PC-9 (cell line): Measurements from ENCODE around the gene MRFAP1L1. TPM values are rescaled to one million over a fixed set of nuclear protein-coding genes. Genes with fewer than 3 reads are reported as not detected.

Source experiments
- BruUV-seq: library from RNA; stranded (reverse); fragments of 400-500 nt; replicated peaks from 2 replicates; lab custom pipeline; 2021; lab: Mats Ljungman, UMichigan
- CTCF ChIA-PET: fragments of 300-600 bp; sonication (Branson Sonifier 250); formaldehyde crosslinking; loops from one replicate; lab custom pipeline; 2022; ENCODE audit warnings: antibody characterized with exemption; lab: Charles Lee
- POLR2A ChIA-PET: fragments of 300-600 bp; sonication (Branson Sonifier 250); formaldehyde crosslinking; loops from one replicate; lab custom pipeline; 2022; ENCODE audit warnings: antibody characterized with exemption; ENCODE audit not compliant: unreplicated experiment; lab: Charles Lee
- DNase-seq, 2 experiments: peaks; one replicate each; pipeline versions ENCODE4 v3.0.0 to v3.0.0-alpha.2; 2015 to 2022; ENCODE audit warnings: mixed read lengths in 1 of 2
- H2AFZ ChIP-seq: fragments of 200-600 bp; sonication (generic); 2 replicates; pipeline ENCODE4 v1.8.1; 2017; ENCODE audit warnings: antibody characterized with exemption
- H3F3A ChIP-seq: fragments of 200-600 bp; sonication (generic); 2 replicates; pipeline ENCODE4 v1.8.1; 2017; ENCODE audit warnings: antibody characterized with exemption, mild to moderate bottlenecking, low read depth; ENCODE audit not compliant: insufficient read depth
- H3K27ac ChIP-seq: fragments of 200-600 bp; sonication (generic); 2 replicates; pipeline ENCODE4 v1.6.1; 2016; ENCODE audit warnings: mixed run types
- H3K27me3 ChIP-seq: fragments of 200-600 bp; sonication (generic); 2 replicates; pipeline ENCODE4 v1.6.1; 2016; ENCODE audit warnings: low read depth, mixed run types; ENCODE audit not compliant: insufficient read depth
- H3K36me3 ChIP-seq: fragments of 200-600 bp; sonication (generic); 2 replicates; pipeline ENCODE4 v1.6.1; 2016; ENCODE audit warnings: low read depth, mixed run types
- H3K4me1 ChIP-seq: fragments of 200-600 bp; sonication (generic); replicated peaks from 2 replicates; pipeline ENCODE4 v1.6.1; 2016; ENCODE audit warnings: mixed run types; ENCODE audit not compliant: insufficient read depth
- H3K4me2 ChIP-seq: fragments of 200-600 bp; sonication (generic); 2 replicates; pipeline ENCODE4 v1.6.1; 2017; ENCODE audit warnings: mixed run types
- H3K4me3 ChIP-seq: fragments of 200-600 bp; sonication (generic); 2 replicates; pipeline ENCODE4 v1.6.1; 2016; ENCODE audit warnings: mixed run types
- H3K79me2 ChIP-seq: fragments of 200-600 bp; sonication (generic); 2 replicates; pipeline ENCODE4 v1.6.1; 2017; ENCODE audit warnings: low read depth, mixed run types
- H3K9me2 ChIP-seq: fragments of 200-600 bp; sonication (generic); 2 replicates; pipeline ENCODE4 v1.8.1; 2017; ENCODE audit warnings: mild to moderate bottlenecking; ENCODE audit not compliant: insufficient read depth
- H3K9me3 ChIP-seq: fragments of 200-600 bp; sonication (generic); 2 replicates; pipeline ENCODE4 v1.8.1; 2016; ENCODE audit warnings: low read depth; ENCODE audit not compliant: insufficient read depth
- H4K20me1 ChIP-seq: fragments of 200-600 bp; sonication (generic); 2 replicates; pipeline ENCODE4 v1.8.1; 2017; ENCODE audit not compliant: insufficient read depth
- EZH2 ChIP-seq: fragments of 200-600 bp; sonication (generic); IDR thresholded peaks from 2 replicates; pipeline ENCODE4 v1.8.0; 2017; ENCODE audit warnings: antibody characterized with exemption, low read depth
- intact Hi-C: fragments of 100-400 bp; cut with micrococcal nuclease; formaldehyde crosslinking; loops from one replicate; pipeline ENCODE4 v1.10.0; 2022; ENCODE audit not compliant: unreplicated experiment
- total RNA-seq: library from RNA; stranded (reverse); gene quantifications from 2 replicates; pipeline ENCODE4 v1.2.3, GENCODE V29; 2021
- TF ChIP-seq, protein P1 (sequence below): fragments of 200-600 bp; sonication (generic); conservative IDR thresholded peaks from 2 replicates; pipeline ENCODE4 v1.6.1; 2017; ENCODE audit warnings: mixed run types, antibody characterized with exemption, mild to moderate bottlenecking, moderate library complexity

The MRFAP1L1 gene
- total RNA-seq, 1 experiment from 2014 or later = 51.4 TPM

DNA sequence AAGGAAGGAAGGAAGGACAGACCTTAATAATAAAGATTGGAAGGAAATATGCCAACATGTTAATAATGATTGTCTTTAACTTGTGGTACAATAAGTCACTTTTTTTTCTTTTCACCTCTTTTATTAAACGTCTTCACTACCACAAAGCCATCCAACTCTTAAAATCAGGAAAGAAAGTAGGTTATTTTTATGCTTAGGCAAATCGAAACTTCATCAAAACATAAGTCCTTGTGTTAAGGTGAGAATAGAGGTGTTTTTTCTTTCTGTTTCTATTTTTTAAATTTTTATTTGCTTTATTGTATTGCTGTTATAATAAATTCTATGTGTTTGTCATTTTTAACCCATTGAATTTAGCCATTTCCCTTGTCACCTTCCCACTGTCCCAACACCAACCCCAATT is 32.8 kb upstream of the MRFAP1L1 start:
- H3K9me3 ChIP-seq = no peaks in the 10 kb centered on the region
- no peak overlapping the region for H3K27ac ChIP-seq
- TF ChIP-seq EZH2 = no peak
- TF ChIP-seq, protein P1, sequence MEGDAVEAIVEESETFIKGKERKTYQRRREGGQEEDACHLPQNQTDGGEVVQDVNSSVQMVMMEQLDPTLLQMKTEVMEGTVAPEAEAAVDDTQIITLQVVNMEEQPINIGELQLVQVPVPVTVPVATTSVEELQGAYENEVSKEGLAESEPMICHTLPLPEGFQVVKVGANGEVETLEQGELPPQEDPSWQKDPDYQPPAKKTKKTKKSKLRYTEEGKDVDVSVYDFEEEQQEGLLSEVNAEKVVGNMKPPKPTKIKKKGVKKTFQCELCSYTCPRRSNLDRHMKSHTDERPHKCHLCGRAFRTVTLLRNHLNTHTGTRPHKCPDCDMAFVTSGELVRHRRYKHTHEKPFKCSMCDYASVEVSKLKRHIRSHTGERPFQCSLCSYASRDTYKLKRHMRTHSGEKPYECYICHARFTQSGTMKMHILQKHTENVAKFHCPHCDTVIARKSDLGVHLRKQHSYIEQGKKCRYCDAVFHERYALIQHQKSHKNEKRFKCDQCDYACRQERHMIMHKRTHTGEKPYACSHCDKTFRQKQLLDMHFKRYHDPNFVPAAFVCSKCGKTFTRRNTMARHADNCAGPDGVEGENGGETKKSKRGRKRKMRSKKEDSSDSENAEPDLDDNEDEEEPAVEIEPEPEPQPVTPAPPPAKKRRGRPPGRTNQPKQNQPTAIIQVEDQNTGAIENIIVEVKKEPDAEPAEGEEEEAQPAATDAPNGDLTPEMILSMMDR = no peak
- H3K27me3 ChIP-seq = no peaks in the 10 kb centered on the region
- H3K4me3 ChIP-seq = no peak overlapping the region
- BruUV-seq = no TSS peak
- ChIA-PET POLR2A (no interaction called here), CTCF (no interaction called here)
- no peaks in the 10 kb centered on the region for H3F3A ChIP-seq
- H3K4me1 ChIP-seq = peaks cover 10% of the 10 kb centered on the region
- intact Hi-C loops = no loop called here
- DNase-seq = no peak
- H3K4me2 ChIP-seq = no peak overlapping the region
- no peaks in the 10 kb centered on the region for H4K20me1 ChIP-seq
- no peak overlapping the region for H2AFZ ChIP-seq
- H3K9me2 ChIP-seq = no peaks in the 10 kb centered on the region
- no peaks in the 10 kb centered on the region for H3K36me3 ChIP-seq
- H3K79me2 ChIP-seq = no peaks in the 10 kb centered on the region

DNA sequence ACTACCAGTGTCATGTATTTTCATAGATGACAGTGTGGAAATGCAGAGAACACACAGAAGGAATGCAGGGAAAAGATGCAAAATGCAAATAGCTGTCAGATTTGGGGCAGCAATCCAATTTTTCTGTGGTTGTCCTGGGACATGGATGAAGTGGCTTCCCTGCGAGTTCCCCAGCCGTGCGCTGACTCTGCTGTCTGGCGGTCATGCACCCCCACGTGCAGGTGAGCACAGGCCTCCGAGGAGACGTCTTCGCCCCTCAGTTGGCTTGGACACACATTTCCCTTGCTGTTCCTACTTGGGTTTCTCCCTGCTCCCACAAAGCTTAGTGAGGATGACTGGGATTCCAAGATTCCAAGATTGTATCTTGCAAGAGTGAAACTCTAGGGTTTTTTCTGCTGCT is 30.7 kb upstream of the MRFAP1L1 start:
- H3F3A ChIP-seq = no peaks in the 10 kb centered on the region
- ChIA-PET POLR2A (no interaction called here), CTCF (no interaction called here)
- no TSS peak for BruUV-seq
- H3K9me2 ChIP-seq = no peaks in the 10 kb centered on the region
- no peaks in the 10 kb centered on the region for H3K4me1 ChIP-seq
- H3K9me3 ChIP-seq = no peaks in the 10 kb centered on the region
- no peak overlapping the region for H3K4me2 ChIP-seq
- H2AFZ ChIP-seq = no peak overlapping the region
- H3K27ac ChIP-seq = no peak overlapping the region
- no peaks in the 10 kb centered on the region for H3K79me2 ChIP-seq
- H3K4me3 ChIP-seq = no peak overlapping the region
- no peak for DNase-seq
- intact Hi-C loops = no loop called here
- TF ChIP-seq EZH2 = no peak
- no peaks in the 10 kb centered on the region for H4K20me1 ChIP-seq
- no peaks in the 10 kb centered on the region for H3K27me3 ChIP-seq
- no peaks in the 10 kb centered on the region for H3K36me3 ChIP-seq

DNA sequence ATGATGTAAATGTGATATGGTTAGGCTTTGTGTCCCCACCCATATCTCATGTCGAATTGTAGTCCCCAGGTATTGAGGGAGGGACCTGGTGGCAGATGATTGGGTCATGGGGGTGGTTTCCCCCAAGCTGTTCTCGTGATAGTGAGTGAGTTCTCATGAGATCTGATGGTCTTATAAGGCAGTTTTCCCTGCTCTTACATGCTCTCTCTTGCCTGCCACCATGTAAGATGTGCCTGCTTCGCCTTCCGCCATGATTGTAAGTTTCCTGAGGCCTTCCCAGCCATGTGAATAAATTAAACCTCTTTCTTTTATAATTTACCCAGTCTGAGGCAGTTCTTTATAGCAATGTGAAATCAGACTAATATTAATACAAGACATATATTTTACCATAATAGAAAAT is 30.3 kb upstream of the MRFAP1L1 start:
- intact Hi-C loops = no loop called here
- H3K79me2 ChIP-seq = no peaks in the 10 kb centered on the region
- no peak for DNase-seq
- TF ChIP-seq EZH2 = no peak
- TF ChIP-seq, protein P1 = no peak
- ChIA-PET CTCF (no interaction called here), POLR2A (no interaction called here)
- H3K4me3 ChIP-seq = no peak overlapping the region
- no peak overlapping the region for H2AFZ ChIP-seq
- H4K20me1 ChIP-seq = no peaks in the 10 kb centered on the region
- no peaks in the 10 kb centered on the region for H3K27me3 ChIP-seq
- no peaks in the 10 kb centered on the region for H3K36me3 ChIP-seq
- H3F3A ChIP-seq = no peaks in the 10 kb centered on the region
- no TSS peak for BruUV-seq
- no peak overlapping the region for H3K4me2 ChIP-seq
- no peaks in the 10 kb centered on the region for H3K9me2 ChIP-seq
- no peak overlapping the region for H3K27ac ChIP-seq
- no peaks in the 10 kb centered on the region for H3K4me1 ChIP-seq
- H3K9me3 ChIP-seq = no peaks in the 10 kb centered on the region
